Duodenal mucosa (tissue), 2 donors: ENCODE results near the gene BTF3.
"Not testable (repeated sequence)": the region's sequence is repeated elsewhere in the genome, so short reads cannot be mapped to it uniquely, and the experiment has no call there.

Experiments used
- H3K27ac ChIP-seq: one replicate; pipeline ENCODE4 v1.7.0; 2013; ENCODE audit warnings: low read depth, low read length
- H3K27me3 ChIP-seq, 2 donors: one replicate each; pipeline ENCODE4 v1.7.0; 2013; ENCODE audit warnings: low read length in 2 of 2, control low read depth in 1 of 2; ENCODE audit not compliant: insufficient read depth in 2 of 2, control insufficient read depth in 1 of 2
- H3K36me3 ChIP-seq, 2 donors: one replicate each; pipeline ENCODE4 v1.7.0; 2013; ENCODE audit warnings: low read length in 2 of 2, control low read depth in 1 of 2; ENCODE audit not compliant: insufficient read depth in 2 of 2, control insufficient read depth in 1 of 2
- H3K4me1 ChIP-seq, 2 donors: one replicate each; pipeline ENCODE4 v1.7.0; 2013; ENCODE audit warnings: low read length in 2 of 2, control low read depth in 1 of 2; ENCODE audit not compliant: insufficient read depth in 2 of 2, control insufficient read depth in 1 of 2
- H3K4me3 ChIP-seq, 2 donors: one replicate each; pipeline ENCODE4 v1.7.0; 2013; ENCODE audit warnings: low read length in 2 of 2, low read depth in 1 of 2
- H3K9ac ChIP-seq, 2 donors: one replicate each; pipeline ENCODE4 v1.7.0; 2013; ENCODE audit warnings: low read length in 2 of 2, low read depth in 1 of 2
- H3K9me3 ChIP-seq, 2 donors: one replicate each; pipeline ENCODE4 v1.7.0; 2013; ENCODE audit warnings: low read length in 2 of 2, control low read depth in 1 of 2; ENCODE audit not compliant: control insufficient read depth in 1 of 2

Gene BTF3

GRCh38 chr5:73496984-73497457 lies 1.2 kb upstream of the BTF3 start:
- Histone ChIP-seq H3K9me3 (no peaks in the 10 kb centered on the region), H3K36me3 (peaks cover 5 to 8% of the 10 kb centered on the region in 2 donors), H3K27ac (no peak overlapping the region), H3K27me3 (no peaks in the 10 kb centered on the region), H3K9ac (no peak overlapping the region), H3K4me3 (peak overlapping the region in 1 of 2 donors; percentile 96), H3K4me1 (peaks cover 27 to 30% of the 10 kb centered on the region in 2 donors)

GRCh38 chr5:73497497-73498056 lies 665 bp upstream of the BTF3 start:
- peaks cover 5 to 13% of the 10 kb centered on the region in 2 donors for H3K36me3 ChIP-seq
- no peaks in the 10 kb centered on the region for H3K27me3 ChIP-seq
- H3K27ac ChIP-seq = peak overlapping the region; percentile 95
- H3K9me3 ChIP-seq = no peaks in the 10 kb centered on the region
- H3K4me1 ChIP-seq = peaks cover 27 to 30% of the 10 kb centered on the region in 2 donors
- H3K9ac ChIP-seq = peak overlapping the region; percentile 93 to 99
- H3K4me3 ChIP-seq = peak overlapping the region; percentile 96

- Histone ChIP-seq H3K9ac (peak overlapping the region; percentile 93 to 99), H3K9me3 (no peaks in the 10 kb centered on the region), H3K4me3 (peak overlapping the region; percentile 96), H3K4me1 (peaks cover 27 to 30% of the 10 kb centered on the region in 2 donors), H3K36me3 (peaks cover 17 to 29% of the 10 kb centered on the region in 2 donors), H3K27ac (no peak overlapping the region), H3K27me3 (no peaks in the 10 kb centered on the region)
Measured at GRCh38 chr5:73499187-73499586, 945 bp downstream of the BTF3 start.

- H3K9ac ChIP-seq = peak overlapping the region; percentile 93 to 99
- no peak overlapping the region for H3K27ac ChIP-seq
Measured at GRCh38 chr5:73499756-73500155, 1.5 kb downstream of the BTF3 start.

GRCh38 chr5:73501406-73501805 lies 3.2 kb downstream of the BTF3 start:
- H3K36me3 ChIP-seq = peaks cover 20 to 45% of the 10 kb centered on the region in 2 donors
- no peaks in the 10 kb centered on the region for H3K9me3 ChIP-seq
- no peak overlapping the region for H3K4me3 ChIP-seq
- peak overlapping the region in 1 of 2 donors; percentile 3 for H3K9ac ChIP-seq
- peaks cover 26 to 37% of the 10 kb centered on the region in 2 donors for H3K4me1 ChIP-seq
- no peak overlapping the region for H3K27ac ChIP-seq
- no peaks in the 10 kb centered on the region for H3K27me3 ChIP-seq

More at GRCh38 chr5:73499756-73500155, 1.5 kb downstream of the BTF3 start:
- Histone ChIP-seq H3K27me3 (no peaks in the 10 kb centered on the region), H3K4me1 (peaks cover 30% of the 10 kb centered on the region in 2 donors), H3K4me3 (peak overlapping the region; percentile 96), H3K9me3 (no peaks in the 10 kb centered on the region), H3K36me3 (peaks cover 18 to 34% of the 10 kb centered on the region in 2 donors)

- H3K27ac ChIP-seq = no peak overlapping the region
- H3K27me3 ChIP-seq = no peaks in the 10 kb centered on the region
- no peak overlapping the region for H3K9ac ChIP-seq
- H3K36me3 ChIP-seq = peaks cover 14 to 44% of the 10 kb centered on the region in 2 donors
- no peak overlapping the region for H3K4me3 ChIP-seq
- H3K4me1 ChIP-seq = peaks cover 0 to 14% of the 10 kb centered on the region in 2 donors
- no peaks in the 10 kb centered on the region for H3K9me3 ChIP-seq
Measured at GRCh38 chr5:73506459-73506955, 8.3 kb downstream of the BTF3 start.

GRCh38 chr5:73507062-73507461 lies 8.8 kb downstream of the BTF3 start:
- Histone ChIP-seq H3K27ac (no peak overlapping the region), H3K9ac (no peak overlapping the region), H3K27me3 (no peaks in the 10 kb centered on the region), H3K9me3 (no peaks in the 10 kb centered on the region), H3K4me1 (peaks cover 0 to 10% of the 10 kb centered on the region in 2 donors), H3K36me3 (peaks cover 14 to 41% of the 10 kb centered on the region in 2 donors), H3K4me3 (no peak overlapping the region)

- H3K36me3 ChIP-seq = peaks cover 8 to 27% of the 10 kb centered on the region in 2 donors
- not testable (repeated sequence) for H3K27me3 ChIP-seq, H3K9ac ChIP-seq, H3K27ac ChIP-seq, H3K4me3 ChIP-seq, H3K9me3 ChIP-seq
- peaks cover 2 to 10% of the 10 kb centered on the region in 2 donors for H3K4me1 ChIP-seq
Measured at GRCh38 chr5:73508521-73508920, 10.3 kb downstream of the BTF3 start.

- H3K9me3 ChIP-seq = no peaks in the 10 kb centered on the region
- no peak overlapping the region for H3K4me3 ChIP-seq
- H3K9ac ChIP-seq = no peak overlapping the region
- H3K27ac ChIP-seq = no peak overlapping the region
- no peaks in the 10 kb centered on the region for H3K27me3 ChIP-seq
- H3K4me1 ChIP-seq = peaks cover 0 to 13% of the 10 kb centered on the region in 2 donors
- H3K36me3 ChIP-seq = no peaks in the 10 kb centered on the region
Measured at GRCh38 chr5:73513996-73514395, 15.8 kb downstream of the BTF3 start.

- H3K4me1 ChIP-seq = peaks cover 3 to 14% of the 10 kb centered on the region in 2 donors
- no peaks in the 10 kb centered on the region for H3K36me3 ChIP-seq
- no peaks in the 10 kb centered on the region for H3K27me3 ChIP-seq
- H3K9ac ChIP-seq = no peak overlapping the region
- H3K27ac ChIP-seq = no peak overlapping the region
- H3K4me3 ChIP-seq = no peak overlapping the region
- no peaks in the 10 kb centered on the region for H3K9me3 ChIP-seq
Measured at GRCh38 chr5:73514418-73514817, 16.2 kb downstream of the BTF3 start.
